ENCODE measurements around the gene FGF5. TPM values are rescaled to one million over a fixed set of nuclear protein-coding genes. Genes with fewer than 3 reads are reported as not detected.
A peak's percentile ranks its signal among the peaks of the same experiment; 100 is the strongest.
"Not testable (repeated sequence)": the region's sequence is repeated elsewhere in the genome, so short reads cannot be mapped to it uniquely, and the experiment has no call there.

The FGF5 gene
- total RNA-seq, 1 donor from 2014 or later, result 3.2 TPM

- no peak for DNase-seq (ENCODE audit: low read depth)
These were observed 13.0 kb upstream of the FGF5 start for GRCh38 chr4:80253510-80253909.

GRCh38 chr4:80254114-80254513 lies 12.3 kb upstream of the FGF5 start:
- no peak for DNase-seq (ENCODE audit: low read depth)

GRCh38 chr4:80255329-80256095 lies 11.0 kb upstream of the FGF5 start:
- DNase-seq (ENCODE audit: low read depth), result no peak

DNA sequence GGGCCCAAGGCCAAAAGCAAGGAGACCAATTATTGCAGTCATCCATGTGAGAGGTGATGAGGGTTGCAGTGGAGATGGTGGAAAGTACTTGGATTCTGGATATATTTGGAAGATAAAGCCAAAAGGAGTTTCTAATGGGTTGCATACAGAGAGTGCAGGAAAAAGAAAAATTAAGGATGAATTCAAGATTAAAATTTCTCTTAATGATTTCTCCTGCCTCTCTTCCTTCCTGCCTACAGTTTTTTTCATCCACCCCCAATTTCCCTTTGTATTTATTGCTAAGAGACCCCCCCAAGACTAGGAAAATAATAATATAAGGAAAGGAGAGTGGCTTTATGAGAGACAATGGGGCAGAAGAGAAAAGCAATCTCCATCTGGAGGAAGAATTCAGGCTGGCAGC lies 8.6 kb upstream of the FGF5 start:
- no peak for DNase-seq (ENCODE audit: low read depth)

DNA sequence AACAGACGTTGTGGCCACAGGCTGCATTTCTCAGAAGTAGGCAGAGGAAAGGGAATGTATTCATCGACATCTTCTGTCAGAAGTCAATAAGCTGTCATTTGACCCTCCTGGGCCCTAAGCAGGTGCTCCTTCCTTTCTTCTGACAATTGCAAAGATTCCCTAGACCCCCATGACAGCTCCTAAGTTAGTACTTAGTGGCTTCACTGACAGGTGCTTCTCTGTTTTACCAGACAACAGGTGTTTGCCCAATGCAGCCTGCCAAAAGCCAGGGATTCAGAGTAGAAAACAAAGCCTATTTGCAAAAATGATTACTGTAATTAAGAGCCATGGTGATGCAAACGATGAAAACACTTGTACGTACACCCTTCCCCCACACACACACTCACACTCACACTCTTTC lies 7.5 kb upstream of the FGF5 start:
- DNase-seq (ENCODE audit: low read depth), result peak; percentile 85

DNA sequence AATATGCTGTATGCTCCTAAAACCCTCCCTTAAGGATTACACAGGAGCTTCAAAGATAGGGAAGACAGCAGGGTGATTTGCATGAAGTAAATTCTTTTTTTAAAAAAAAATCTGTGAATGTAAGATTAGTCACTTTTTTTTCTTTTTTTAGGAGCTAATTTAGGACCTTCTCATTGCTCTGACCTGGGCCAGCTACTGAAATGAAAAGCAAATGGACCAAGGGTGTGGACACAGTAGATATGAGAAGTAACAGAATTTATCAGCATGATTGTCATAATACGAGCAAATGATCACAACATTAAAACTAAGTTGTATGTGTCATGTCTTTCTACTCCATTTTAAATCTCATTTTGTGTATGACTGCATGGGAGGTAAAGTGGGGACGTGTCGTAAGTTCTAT lies 6.6 kb upstream of the FGF5 start:
- no peak for DNase-seq (ENCODE audit: low read depth)

GRCh38 chr4:80261989-80262600 lies 4.4 kb upstream of the FGF5 start:
- no peak for DNase-seq (ENCODE audit: low read depth)

DNA sequence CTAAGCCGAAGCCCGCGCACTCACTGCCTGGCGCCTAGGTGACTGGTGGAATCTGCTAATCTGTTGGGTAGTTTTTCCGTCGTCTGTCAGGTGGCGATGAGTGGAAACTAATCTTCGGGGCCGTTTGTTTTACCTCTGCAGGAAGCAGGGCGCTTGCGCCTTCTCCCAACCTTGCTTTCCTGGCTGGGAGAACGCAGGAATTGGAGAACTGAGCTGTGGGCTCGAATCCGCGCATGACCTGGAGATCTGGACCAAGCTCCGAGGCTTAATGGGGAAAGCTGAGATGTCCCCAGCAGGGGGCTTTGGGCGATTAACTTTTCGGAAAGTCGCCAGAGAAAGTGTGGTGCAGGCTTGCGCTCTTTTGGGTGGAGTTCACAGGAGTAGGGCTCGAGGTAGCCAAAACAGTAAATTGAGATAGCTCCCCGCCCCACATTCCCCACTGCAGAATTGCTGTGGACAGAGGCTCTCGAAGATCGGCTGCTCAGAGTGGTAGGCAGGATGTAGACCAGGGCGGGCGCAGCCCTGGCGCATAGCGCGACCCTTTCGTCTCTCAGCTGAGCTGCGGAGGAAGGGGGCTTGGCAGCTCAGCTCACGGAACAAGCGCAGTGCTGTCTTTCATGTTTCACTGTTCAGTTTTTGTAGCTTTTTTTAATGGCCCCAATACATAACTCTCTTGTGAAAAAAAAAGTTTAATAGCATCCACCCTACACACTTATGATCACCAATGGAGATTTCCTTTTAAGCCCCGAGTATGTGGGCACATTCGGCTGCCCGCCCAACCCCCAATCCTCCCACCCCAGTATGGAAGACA lies 2.7 kb upstream of the FGF5 start:
- no peak for DNase-seq (ENCODE audit: low read depth)

GRCh38 chr4:80264352-80264647 lies 2.2 kb upstream of the FGF5 start:
- no peak for DNase-seq (ENCODE audit: low read depth)

GRCh38 chr4:80264825-80265224 lies 1.6 kb upstream of the FGF5 start:
- DNase-seq (ENCODE audit: low read depth), result no peak

GRCh38 chr4:80265571-80266252 lies 752 bp upstream of the FGF5 start:
- peak; percentile 81 for DNase-seq (ENCODE audit: low read depth)

GRCh38 chr4:80266902-80267380 lies 477 bp downstream of the FGF5 start:
- DNase-seq (ENCODE audit: low read depth), result peak; percentile 67

DNA sequence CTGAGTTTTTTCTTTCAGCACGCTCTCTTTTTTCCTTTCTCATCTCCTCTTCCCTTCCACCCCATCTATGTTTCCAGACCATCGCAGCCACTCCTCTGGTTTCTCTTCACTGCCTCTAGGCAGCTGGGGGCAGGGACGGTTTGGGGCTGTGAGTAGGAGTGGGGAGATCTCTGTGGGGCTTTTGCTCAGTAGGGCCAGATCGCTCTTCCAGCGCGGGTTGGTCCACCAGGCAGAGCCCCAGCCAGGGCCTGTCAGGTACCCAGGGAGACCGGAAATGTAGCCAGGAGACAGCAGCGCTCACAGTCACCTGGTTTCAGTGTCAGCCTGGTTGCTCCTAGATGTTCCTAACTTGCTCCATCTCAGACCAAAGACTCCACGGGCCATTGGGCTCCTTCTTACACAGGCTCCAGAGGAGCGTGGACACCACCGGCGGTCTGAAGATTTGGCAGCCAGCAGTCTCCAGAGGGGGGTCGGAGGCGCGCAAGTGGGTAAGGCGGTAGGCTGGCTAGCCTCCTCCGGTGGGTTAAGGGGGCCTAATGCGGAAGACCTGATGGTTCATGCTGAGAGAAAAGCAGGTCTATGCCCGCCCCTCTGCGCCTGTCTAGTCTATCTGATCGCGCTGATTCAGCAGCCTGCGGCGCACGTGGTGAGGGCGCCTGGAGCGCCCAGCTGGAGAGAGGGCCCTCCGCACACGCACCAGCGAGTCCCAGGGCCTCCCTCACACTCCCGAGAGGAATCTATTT lies 1.8 kb downstream of the FGF5 start:
- peak; percentile 68 for DNase-seq (ENCODE audit: low read depth)

GRCh38 chr4:80268936-80269335 lies 2.5 kb downstream of the FGF5 start:
- peak; percentile 30 for DNase-seq (ENCODE audit: low read depth)

GRCh38 chr4:80270321-80270720 lies 3.9 kb downstream of the FGF5 start:
- DNase-seq (ENCODE audit: low read depth), result no peak

- no peak for DNase-seq (ENCODE audit: low read depth)
These were observed 4.4 kb downstream of the FGF5 start for GRCh38 chr4:80270868-80271267.

GRCh38 chr4:80271801-80272200 lies 5.3 kb downstream of the FGF5 start:
- DNase-seq (ENCODE audit: low read depth), result peak; percentile 12

DNA sequence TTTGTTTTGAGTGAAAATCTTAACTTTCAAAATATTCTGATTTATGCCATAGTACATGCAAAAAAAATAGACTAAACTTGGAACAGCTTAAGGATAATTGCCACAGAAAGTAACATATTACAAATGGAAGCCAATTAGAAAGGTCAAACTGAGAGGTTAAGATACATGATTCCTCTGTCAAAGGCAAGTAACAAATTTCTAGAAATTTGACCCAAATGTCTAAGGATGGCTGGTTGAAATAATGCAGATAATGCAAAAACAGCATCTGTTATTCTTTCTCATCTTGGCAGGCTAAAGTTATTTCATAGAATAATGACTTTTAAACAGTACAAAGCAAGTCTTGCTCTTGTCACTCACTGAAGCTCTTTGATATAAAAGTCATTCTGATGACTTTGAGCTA lies 10.5 kb downstream of the FGF5 start:
- DNase-seq (ENCODE audit: low read depth), result peak; percentile 17

- peak; percentile 51 for DNase-seq (ENCODE audit: low read depth)
These were observed 13.3 kb downstream of the FGF5 start for GRCh38 chr4:80279751-80280150.

GRCh38 chr4:80286451-80286850 lies 20.0 kb downstream of the FGF5 start:
- no peak for DNase-seq (ENCODE audit: low read depth)

GRCh38 chr4:80290665-80291064 lies 24.2 kb downstream of the FGF5 start:
- DNase-seq (ENCODE audit: low read depth), result not testable (repeated sequence)
